Keratinocyte (primary cell): Measurements from ENCODE around the gene CC2D2B. TPM values are rescaled to one million over a fixed set of nuclear protein-coding genes. Genes with fewer than 3 reads are reported as not detected.

ENCODE experiments used
- DNase-seq: peaks from one replicate; pipeline ENCODE4 v3.0.0-alpha.2; 2011; ENCODE audit warnings: low read depth, missing footprints, low spot score
- FAIRE-seq: peaks from 2 replicates; lab custom pipeline; 2011; peaks lifted over from hg19 to GRCh38; lab: Jason Lieb, UNC
- H2AFZ ChIP-seq: 2 replicates; pipeline ENCODE4 v1.6.0; 2012; ENCODE audit warnings: low read length, control low read depth, inconsistent platforms; ENCODE audit not compliant: control insufficient read depth
- H3K27ac ChIP-seq: 2 replicates; pipeline ENCODE4 v1.5.1; 2011; ENCODE audit warnings: low read length; ENCODE audit not compliant: control insufficient read depth, insufficient read depth
- H3K27me3 ChIP-seq: 3 replicates; pipeline ENCODE4 v1.6.0; 2011; ENCODE audit warnings: low read length; ENCODE audit not compliant: control insufficient read depth, insufficient read depth; ENCODE audit errors: extremely low read depth
- H3K36me3 ChIP-seq, 2 experiments: 2 replicates in 1 of 2; 3 replicates in 1 of 2; pipeline ENCODE4 v1.5.1; 2011; ENCODE audit warnings: low read length in 2 of 2, mild to moderate bottlenecking in 1 of 2; ENCODE audit not compliant: control insufficient read depth in 2 of 2, insufficient read depth in 2 of 2; ENCODE audit errors: extremely low read depth in 1 of 2
- H3K4me1 ChIP-seq: 3 replicates; pipeline ENCODE4 v1.5.1; 2011; ENCODE audit warnings: low read length; ENCODE audit not compliant: control insufficient read depth, insufficient read depth; ENCODE audit errors: extremely low read depth
- H3K4me2 ChIP-seq: 3 replicates; pipeline ENCODE4 v1.6.0; 2011; ENCODE audit warnings: low read depth, low read length; ENCODE audit not compliant: control insufficient read depth, insufficient read depth; ENCODE audit errors: extremely low read depth
- H3K4me3 ChIP-seq, 3 experiments: fragments of 200-600 bp in 1 of 3; sonication (generic) in 1 of 3; 2 replicates in 2 of 3; 3 replicates in 1 of 3; pipeline ENCODE4 v1.5.1; 2011 to 2016; ENCODE audit warnings: low read length in 3 of 3, mild to moderate bottlenecking in 3 of 3, control low read depth in 2 of 3, inconsistent platforms in 1 of 3, low read depth in 1 of 3, mixed read lengths in 1 of 3, mixed run types in 1 of 3, moderate library complexity in 1 of 3; ENCODE audit not compliant: control insufficient read depth in 2 of 3, insufficient read depth in 2 of 3; ENCODE audit errors: extremely low read depth in 1 of 3
- H3K79me2 ChIP-seq: 2 replicates; pipeline ENCODE4 v1.6.0; 2012; ENCODE audit warnings: low read length; ENCODE audit not compliant: control insufficient read depth, insufficient read depth
- H3K9ac ChIP-seq: 3 replicates; pipeline ENCODE4 v1.6.0; 2011; ENCODE audit warnings: low read length; ENCODE audit not compliant: control insufficient read depth, insufficient read depth; ENCODE audit errors: extremely low read depth
- H3K9me1 ChIP-seq: 3 replicates; pipeline ENCODE4 v1.6.0; 2011; ENCODE audit warnings: low read length; ENCODE audit not compliant: control insufficient read depth, insufficient read depth; ENCODE audit errors: extremely low read depth
- H3K9me3 ChIP-seq: 2 replicates; pipeline ENCODE4 v1.5.1; 2012; ENCODE audit warnings: low read depth, low read length; ENCODE audit not compliant: control insufficient read depth
- H4K20me1 ChIP-seq: 3 replicates; pipeline ENCODE4 v1.6.0; 2011; ENCODE audit warnings: low read length; ENCODE audit not compliant: control insufficient read depth, insufficient read depth; ENCODE audit errors: extremely low read depth
- EZH2 ChIP-seq: IDR thresholded peaks from one replicate; pipeline ENCODE4 v1.6.1; 2012; ENCODE audit warnings: inconsistent platforms, mild to moderate bottlenecking, low read length, moderate library complexity
- dilution Hi-C: fragments of 300-500 bp; cut with MboI; formaldehyde crosslinking; loops from one replicate; pipeline ENCODE4 v1.7.0; 2020; ENCODE audit warnings: low sequenced_read_pairs; ENCODE audit not compliant: extremely low pct_ligation_motif_present
- polyA plus RNA-seq, 5 experiments: library from polyadenylated mRNA; depleted of rRNA in 3 of 5; stranded (reverse) in 3 of 5; stranded (forward) in 1 of 5; unstranded in 1 of 5; fragments of >200 nt; gene quantifications; 1 replicate in 1 of 5; 2 replicates in 3 of 5; 3 replicates in 1 of 5; pipeline versions ENCODE4 v1.2.1 to v1.2.3, GENCODE V29; 2011 to 2012; ENCODE audit warnings: missing spikeins in 2 of 5, low read depth in 1 of 5, low replicate concordance in 1 of 5
- TF ChIP-seq, protein P1 (sequence below), 3 experiments: IDR thresholded peaks in 1 of 3; conservative IDR thresholded peaks in 1 of 3; optimal IDR thresholded peaks in 1 of 3; 2 replicates in 2 of 3; 3 replicates in 1 of 3; pipeline versions ENCODE3 to v1.5.1; 2011; ENCODE audit warnings: low read length in 3 of 3, mild to moderate bottlenecking in 3 of 3, moderate library complexity in 2 of 3, control low read depth in 1 of 3, inconsistent platforms in 1 of 3; ENCODE audit not compliant: insufficient read depth in 2 of 3; ENCODE audit errors: extremely low read depth in 1 of 3

Gene CC2D2B
- polyA plus RNA-seq, 1 donor (not counting 4 experiments of a cell fraction or from before 2014, with no cell fraction given): 0.10 TPM

DNA sequence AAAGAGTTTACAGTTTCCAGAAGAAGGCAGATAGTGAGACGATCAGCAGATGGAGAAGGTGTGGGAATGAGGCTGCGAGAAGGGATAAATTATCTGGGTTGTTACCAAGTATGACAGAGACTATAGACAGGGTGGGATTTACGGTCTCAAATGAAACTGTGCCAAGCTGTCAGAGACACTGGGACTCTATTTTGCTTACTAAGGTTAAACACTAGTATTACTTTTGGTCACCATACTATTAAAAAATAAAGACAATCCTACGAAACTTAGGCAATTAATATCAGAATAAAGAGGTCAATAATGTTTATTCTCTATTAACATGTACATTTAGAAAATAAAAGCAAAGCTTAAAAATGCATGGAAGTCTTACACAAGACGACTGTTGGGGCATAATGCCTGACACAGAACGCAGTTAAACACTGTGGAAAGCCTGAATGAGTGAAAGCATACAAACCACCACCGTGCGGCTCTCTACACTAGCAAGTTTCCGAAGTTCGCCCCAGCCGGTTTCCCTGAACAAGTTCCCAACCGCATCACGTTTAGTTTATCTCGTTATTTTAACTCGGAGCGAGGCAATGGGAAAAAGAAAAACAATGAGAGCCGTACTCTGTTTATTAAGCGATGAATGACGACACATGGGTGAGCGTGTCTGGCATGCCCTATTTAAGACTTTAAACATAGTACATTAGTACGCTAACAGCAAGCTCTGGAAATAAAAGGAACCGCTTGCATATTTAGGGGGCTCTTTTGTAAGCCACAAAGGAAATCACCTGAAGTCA lies 909 bp upstream of the CC2D2B start:
- peaks cover 9% of the 10 kb centered on the region for H3K79me2 ChIP-seq
- H3K36me3 ChIP-seq: peaks cover 1 to 6% of the 10 kb centered on the region in 2 experiments
- H3K4me2 ChIP-seq: peak overlapping the region; percentile 92
- H3K4me3 ChIP-seq: peak overlapping the region; percentile 76 to 90 (median 88)
- dilution Hi-C loops: no loop called here
- H3K9me1 ChIP-seq: no peaks in the 10 kb centered on the region
- FAIRE-seq (peak; percentile 68), DNase-seq (no peak)
- H3K4me1 ChIP-seq: peaks cover 4% of the 10 kb centered on the region
- TF ChIP-seq EZH2: no peak
- TF ChIP-seq, protein P1, sequence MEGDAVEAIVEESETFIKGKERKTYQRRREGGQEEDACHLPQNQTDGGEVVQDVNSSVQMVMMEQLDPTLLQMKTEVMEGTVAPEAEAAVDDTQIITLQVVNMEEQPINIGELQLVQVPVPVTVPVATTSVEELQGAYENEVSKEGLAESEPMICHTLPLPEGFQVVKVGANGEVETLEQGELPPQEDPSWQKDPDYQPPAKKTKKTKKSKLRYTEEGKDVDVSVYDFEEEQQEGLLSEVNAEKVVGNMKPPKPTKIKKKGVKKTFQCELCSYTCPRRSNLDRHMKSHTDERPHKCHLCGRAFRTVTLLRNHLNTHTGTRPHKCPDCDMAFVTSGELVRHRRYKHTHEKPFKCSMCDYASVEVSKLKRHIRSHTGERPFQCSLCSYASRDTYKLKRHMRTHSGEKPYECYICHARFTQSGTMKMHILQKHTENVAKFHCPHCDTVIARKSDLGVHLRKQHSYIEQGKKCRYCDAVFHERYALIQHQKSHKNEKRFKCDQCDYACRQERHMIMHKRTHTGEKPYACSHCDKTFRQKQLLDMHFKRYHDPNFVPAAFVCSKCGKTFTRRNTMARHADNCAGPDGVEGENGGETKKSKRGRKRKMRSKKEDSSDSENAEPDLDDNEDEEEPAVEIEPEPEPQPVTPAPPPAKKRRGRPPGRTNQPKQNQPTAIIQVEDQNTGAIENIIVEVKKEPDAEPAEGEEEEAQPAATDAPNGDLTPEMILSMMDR (optimal IDR thresholded peaks at IDR 0.05 in 1 of 3, IDR thresholded peaks at IDR 0.05 in 1 of 3, conservative IDR thresholded peaks at IDR 0.05 in 1 of 3; ENCODE audit: extremely low read depth in 1 of 3, insufficient read depth in 2 of 3, low read length in 3 of 3): peak in 2 of 3 experiments; percentile 28 to 33
- H3K27ac ChIP-seq: peak overlapping the region; percentile 63
- H2AFZ ChIP-seq: peak overlapping the region; percentile 94
- no peaks in the 10 kb centered on the region for H3K9me3 ChIP-seq
- H3K9ac ChIP-seq: peak overlapping the region; percentile 82
- no peaks in the 10 kb centered on the region for H3K27me3 ChIP-seq
- no peaks in the 10 kb centered on the region for H4K20me1 ChIP-seq

DNA sequence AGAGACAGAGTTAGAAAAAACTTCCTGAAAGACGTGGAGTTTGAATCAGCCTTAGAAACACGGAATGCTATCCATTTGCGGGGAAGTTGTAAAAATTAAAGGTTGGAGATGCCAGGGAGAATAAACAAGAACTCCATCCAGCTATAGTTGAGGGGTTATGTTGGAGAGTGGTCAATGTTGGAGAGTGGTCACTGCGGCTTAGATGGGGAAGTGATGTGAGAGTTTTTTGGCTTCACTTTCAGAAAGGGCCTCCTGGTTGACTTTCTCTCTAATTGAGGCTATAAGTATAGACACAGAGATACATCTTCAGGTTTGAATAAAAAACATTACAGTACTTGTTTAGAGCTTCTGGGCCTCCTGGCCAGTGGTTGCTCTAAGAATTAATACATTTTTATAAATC lies 675 bp downstream of the CC2D2B start:
- Histone ChIP-seq H3K9me3 (no peaks in the 10 kb centered on the region), H2AFZ (peak overlapping the region; percentile 94)

More for the DNA sequence above, 675 bp downstream of the CC2D2B start:
- TF ChIP-seq, protein P1 (optimal IDR thresholded peaks at IDR 0.05 in 1 of 3, IDR thresholded peaks at IDR 0.05 in 1 of 3, conservative IDR thresholded peaks at IDR 0.05 in 1 of 3; ENCODE audit: extremely low read depth in 1 of 3, insufficient read depth in 2 of 3, low read length in 3 of 3): no peak
- no peak for TF ChIP-seq EZH2
- DNase-seq (no peak), FAIRE-seq (no peak)
- dilution Hi-C loops: no loop called here
- no peak overlapping the region for H3K9ac ChIP-seq
- no peaks in the 10 kb centered on the region for H4K20me1 ChIP-seq
- H3K27me3 ChIP-seq: no peaks in the 10 kb centered on the region
- peaks cover 1 to 5% of the 10 kb centered on the region in 2 experiments for H3K36me3 ChIP-seq
- no peak overlapping the region for H3K4me3 ChIP-seq
- H3K4me1 ChIP-seq: peaks cover 4% of the 10 kb centered on the region
- H3K79me2 ChIP-seq: peaks cover 9% of the 10 kb centered on the region
- H3K9me1 ChIP-seq: no peaks in the 10 kb centered on the region
- no peak overlapping the region for H3K27ac ChIP-seq
- H3K4me2 ChIP-seq: peak overlapping the region; percentile 92
